A549 (cell line): Measurements from ENCODE around the gene CYP4Z1. TPM values are rescaled to one million over a fixed set of nuclear protein-coding genes. Genes with fewer than 3 reads are reported as not detected.
"Not testable (repeated sequence)": the region's sequence is repeated elsewhere in the genome, so short reads cannot be mapped to it uniquely, and the experiment has no call there.

ENCODE experiments used
- ATAC-seq, 2 experiments: fragments of 200-7000 bp in 1 of 2; fragments of >200 bp in 1 of 2; cut with Nextera tagmentation in 1 of 2; cut with Tn5 transposase in 1 of 2; 3 replicates each; pipeline versions ENCODE4 v1.8.0 to v1.9.1; 2018 to 2020; ENCODE audit warnings: mild to moderate bottlenecking in 1 of 2, moderate library complexity in 1 of 2
- CTCF ChIA-PET: fragments of 300-600 bp; sonication (Branson Sonifier 250); formaldehyde crosslinking; extraction: SDS; loops from one replicate; lab custom pipeline; 2021; ENCODE audit warnings: antibody characterized with exemption, inconsistent platforms; lab: Yijun Ruan, JAX
- POLR2A ChIA-PET: fragments of 350-600 bp; formaldehyde crosslinking; extraction: SDS; loops from one replicate; lab custom pipeline; 2021; ENCODE audit warnings: antibody characterized with exemption, inconsistent platforms; lab: Yijun Ruan, JAX
- DNase-seq, 2 experiments: peaks; one replicate each; pipeline versions ENCODE4 v3.0.0 to v3.0.0-alpha.2; 2011 to 2016; ENCODE audit warnings: low read depth in 1 of 2, low spot score in 1 of 2
- FAIRE-seq: peaks from 2 replicates; lab custom pipeline; 2011; peaks lifted over from hg19 to GRCh38; lab: Jason Lieb, UNC
- H3K27ac ChIP-seq, 2 experiments: fragments of >200 bp; sonication (Bioruptor Twin); formaldehyde crosslinking; 3 replicates each; pipeline ENCODE4 v1.5.1; 2016 to 2017
- H3K4me1 ChIP-seq: fragments of >200 bp; sonication (Bioruptor Twin); formaldehyde crosslinking; 3 replicates; pipeline ENCODE4 v1.6.1; 2016
- H3K4me2 ChIP-seq: fragments of >200 bp; sonication (Bioruptor Twin); formaldehyde crosslinking; 3 replicates; pipeline ENCODE4 v1.6.1; 2016
- H3K4me3 ChIP-seq: fragments of >200 bp; sonication (Bioruptor Twin); formaldehyde crosslinking; 3 replicates; pipeline ENCODE4 v1.5.1; 2016
- H3K9me3 ChIP-seq: fragments of >200 bp; sonication (Bioruptor Twin); formaldehyde crosslinking; 3 replicates; pipeline ENCODE4 v1.6.1; 2016
- BHLHE40 ChIP-seq: IDR thresholded peaks from 2 replicates; pipeline ENCODE4 v1.6.1; 2012; ENCODE audit warnings: low read depth, low read length, inconsistent platforms
- CBX2 ChIP-seq: fragments of 200-600 bp; sonication (generic); IDR thresholded peaks from 2 replicates; pipeline ENCODE4 v1.6.1; 2016; ENCODE audit warnings: low read depth, mild to moderate bottlenecking, borderline replicate concordance
- CHD4 ChIP-seq: fragments of 200-600 bp; sonication (generic); IDR thresholded peaks from 2 replicates; pipeline ENCODE4 v1.6.1; 2016; ENCODE audit warnings: antibody characterized with exemption, mild to moderate bottlenecking, borderline replicate concordance
- CTCF ChIP-seq: fragments of >200 bp; sonication (Bioruptor Twin); formaldehyde crosslinking; IDR thresholded peaks from 3 replicates; pipeline ENCODE4 v1.5.1; 2016
- EHF ChIP-seq: fragments of 250-450 bp; sonication (Bioruptor Pico); IDR thresholded peaks from 2 replicates; pipeline ENCODE4 v1.5.0; 2020; ENCODE audit warnings: mild to moderate bottlenecking
- FOSL2 ChIP-seq, 2 experiments: fragments of 450-650 bp in 1 of 2; fragments of >200 bp in 1 of 2; sonication (Bioruptor Twin) in 1 of 2; formaldehyde crosslinking; IDR thresholded peaks; 2 replicates each; pipeline versions ENCODE4 v1.5.0 to v1.6.1; 2016 to 2020; ENCODE audit warnings: mild to moderate bottlenecking in 1 of 2, moderate library complexity in 1 of 2
- HEYL ChIP-seq: fragments of 250-450 bp; sonication (Bioruptor Pico); IDR thresholded peaks from 2 replicates; pipeline ENCODE4 v1.8.0; 2021; ENCODE audit warnings: mild to moderate bottlenecking, moderate library complexity
- MYC ChIP-seq: IDR thresholded peaks from 2 replicates; pipeline ENCODE4 v1.6.1; 2012; ENCODE audit warnings: mild to moderate bottlenecking, inconsistent platforms, low read length, improper control_type of control experiment, borderline replicate concordance
- RAD21 ChIP-seq, 2 experiments: fragments of >200 bp in 1 of 2; sonication (Bioruptor Twin) in 1 of 2; formaldehyde crosslinking in 1 of 2; IDR thresholded peaks in 1 of 2; conservative IDR thresholded peaks in 1 of 2; 2 replicates in 1 of 2; 3 replicates in 1 of 2; pipeline ENCODE4 v1.6.1; 2012 to 2018; ENCODE audit warnings: inconsistent platforms in 1 of 2
- SREBF2 ChIP-seq: fragments of 450-650 bp; IDR thresholded peaks from 2 replicates; pipeline ENCODE4 v1.6.1; 2014; ENCODE audit warnings: mild to moderate bottlenecking, moderate library complexity
- TP53 ChIP-seq: fragments of 250-450 bp; sonication (Bioruptor Pico); IDR thresholded peaks from 2 replicates; pipeline ENCODE4 v1.5.0; 2021; ENCODE audit warnings: mild to moderate bottlenecking, moderate library complexity
- ZSCAN20 ChIP-seq: fragments of 250-450 bp; sonication (Bioruptor Pico); IDR thresholded peaks from 2 replicates; pipeline ENCODE4 v1.8.0; 2022; ENCODE audit warnings: mild to moderate bottlenecking, moderate library complexity
- WGBS: methylation state at CpG from one replicate; pipeline ENCODE4 v1.1.6; 2017; ENCODE audit errors: missing lambda C conversion rate; 5-methylcytosine and 5-hydroxymethylcytosine counted together
- polyA plus RNA-seq, 4 experiments: library from polyadenylated mRNA; depleted of rRNA in 3 of 4; stranded (reverse); fragments of >200 nt; fragmentation: RNase III in 1 of 4; extraction: RNeasy Plus Mini Kit Qiagen cat#74134 plus additional on column Dnase treatment in 1 of 4; gene quantifications; 2 replicates in 3 of 4; 3 replicates in 1 of 4; pipeline ENCODE4 v1.2.3, GENCODE V29; 2011 to 2017

CYP4Z1 gene
- polyA plus RNA-seq, 2 of the 4 experiments (the other 2 are of a cell fraction) = not detected

GRCh38 chr1:47069509-47069908 is 2.5 kb downstream of the CYP4Z1 start:
- DNase-seq, FAIRE-seq, H3K4me2 ChIP-seq, H3K4me3 ChIP-seq, ATAC-seq, POLR2A ChIA-PET, H3K4me1 ChIP-seq, H3K9me3 ChIP-seq, H3K27ac ChIP-seq, CTCF ChIA-PET: not testable (repeated sequence)

GRCh38 chr1:47089356-47089755 is 22.3 kb downstream of the CYP4Z1 start:
- FAIRE-seq, H3K27ac ChIP-seq, H3K4me3 ChIP-seq, H3K9me3 ChIP-seq, H3K4me2 ChIP-seq, CTCF ChIA-PET, POLR2A ChIA-PET, H3K4me1 ChIP-seq: not testable (repeated sequence)
- ATAC-seq (0 out of 6 replicates have a peak, but pooled peaks of 1 of the 2 experiments have one; percentile 47), DNase-seq (peak in 1 of 2 experiments; percentile 15)
- TF ChIP-seq RAD21 (conservative IDR thresholded peaks at IDR 0.05 in 1 of 2, IDR thresholded peaks at IDR 0.05 in 1 of 2) (peak in 1 of 2 experiments; percentile 25; a peak in 1 of 5 replicates), CTCF (peak; percentile 48)
- WGBS = 0% methylated on average over 3 of the region's 3 CpGs

GRCh38 chr1:47091476-47091875 is 24.4 kb downstream of the CYP4Z1 start:
- CTCF ChIA-PET = not testable (repeated sequence)

GRCh38 chr1:47104816-47105215 is 37.8 kb downstream of the CYP4Z1 start:
- ChIA-PET POLR2A (no interaction called here), CTCF (interaction anchor here (0.6 kb wide), 1 partner anchor 1308 kb away, joined by 4 read pairs; no protein-coding TSS in a partner anchor)
- H3K27ac ChIP-seq = no peak overlapping the region
- H3K4me1 ChIP-seq = no peaks in the 10 kb centered on the region
- no peak for DNase-seq
- no peak for ATAC-seq
- H3K9me3 ChIP-seq = no peaks in the 10 kb centered on the region
- TF ChIP-seq BHLHE40 (no peak), CBX2 (no peak), FOSL2 (IDR thresholded peaks at IDR 0.05) (no peak), FOSL2 (CRISPR knock-in tag; IDR thresholded peaks at IDR 0.05) (no peak), CHD4 (no peak), EHF (no peak)
- TF ChIP-seq, all 56 proteins: peak for 0
- Histone ChIP-seq H3K4me3 (no peak overlapping the region), H3K4me2 (no peak overlapping the region)
- no CpG with 5 or more reads among the region's 3 CpGs for WGBS
- no peak for FAIRE-seq

More at GRCh38 chr1:47091476-47091875, 24.4 kb downstream of the CYP4Z1 start:
- H3K4me3 ChIP-seq, H3K4me1 ChIP-seq, H3K4me2 ChIP-seq, FAIRE-seq, H3K9me3 ChIP-seq, H3K27ac ChIP-seq, DNase-seq, POLR2A ChIA-PET: not testable (repeated sequence)
- ATAC-seq = peak in 1 of 2 experiments; percentile 48; a peak in 2 of 6 replicates
- WGBS = 0% methylated on average over 3 of the region's 3 CpGs
- peak; percentile 48; the same call in 1 of the 3 replicates for TF ChIP-seq CTCF
- peak in 1 of 2 experiments; percentile 18; a peak in 1 of 5 replicates for TF ChIP-seq RAD21 (conservative IDR thresholded peaks at IDR 0.05 in 1 of 2, IDR thresholded peaks at IDR 0.05 in 1 of 2)

- FAIRE-seq = no peak
- ChIA-PET CTCF (no interaction called here), POLR2A (no interaction called here)
- Histone ChIP-seq H3K9me3 (no peaks in the 10 kb centered on the region), H3K4me2 (no peak overlapping the region), H3K4me1 (no peaks in the 10 kb centered on the region), H3K27ac (no peak overlapping the region), H3K4me3 (no peak overlapping the region)
- WGBS = 64% methylated on average over 3 of the region's 3 CpGs
- TF ChIP-seq TP53 (CRISPR knock-in tag) (no peak), BHLHE40 (no peak), MYC (no peak), ZSCAN20 (CRISPR knock-in tag) (no peak), SREBF2 (no peak), HEYL (no peak), RAD21 (conservative IDR thresholded peaks at IDR 0.05 in 1 of 2, IDR thresholded peaks at IDR 0.05 in 1 of 2) (no peak)
- DNase-seq = no peak
- no peak for ATAC-seq
Measured at GRCh38 chr1:47106792-47107191, 39.8 kb downstream of the CYP4Z1 start.

GRCh38 chr1:47107851-47108574 is 41.0 kb downstream of the CYP4Z1 start:
- H3K27ac ChIP-seq, H3K4me1 ChIP-seq, POLR2A ChIA-PET, CTCF ChIA-PET, H3K4me3 ChIP-seq, H3K9me3 ChIP-seq, H3K4me2 ChIP-seq, FAIRE-seq: not testable (repeated sequence)
- DNase-seq (peak in 1 of 2 experiments; percentile 10), ATAC-seq (peak in 1 of 2 experiments; percentile 54; a peak in 3 of 6 replicates)
- WGBS = 36% methylated on average over 8 of the region's 10 CpGs

GRCh38 chr1:47109482-47109881 is 42.5 kb downstream of the CYP4Z1 start:
- not testable (repeated sequence) for ATAC-seq, H3K27ac ChIP-seq, FAIRE-seq

More at GRCh38 chr1:47109482-47109881, 42.5 kb downstream of the CYP4Z1 start:
- H3K9me3 ChIP-seq, CTCF ChIA-PET, DNase-seq, H3K4me2 ChIP-seq, POLR2A ChIA-PET, H3K4me1 ChIP-seq, H3K4me3 ChIP-seq: not testable (repeated sequence)
